ENCODE measurements around the gene CCDC12.
A peak's percentile ranks its signal among the peaks of the same experiment; 100 is the strongest.

The CCDC12 gene

GRCh38 chr3:47007001-47007400 is 30.5 kb upstream of the CCDC12 start:
- no peak for DNase-seq

GRCh38 chr3:47006145-47006651 is 29.7 kb upstream of the CCDC12 start:
- DNase-seq: no peak

- no peak for DNase-seq
These were observed 28.9 kb upstream of the CCDC12 start for GRCh38 chr3:47005212-47006144.

- DNase-seq: no peak
These were observed 28.0 kb upstream of the CCDC12 start for GRCh38 chr3:47004369-47005211.

GRCh38 chr3:47003461-47004368 is 27.2 kb upstream of the CCDC12 start:
- DNase-seq: no peak

- no peak for DNase-seq
These were observed 26.5 kb upstream of the CCDC12 start for GRCh38 chr3:47003056-47003410.

GRCh38 chr3:47002171-47003055 is 25.9 kb upstream of the CCDC12 start:
- DNase-seq: no peak

GRCh38 chr3:47001731-47002170 is 25.2 kb upstream of the CCDC12 start:
- DNase-seq: no peak

- DNase-seq: no peak
These were observed 24.6 kb upstream of the CCDC12 start for GRCh38 chr3:47000922-47001730.

- peak; percentile 12 for DNase-seq
These were observed 23.8 kb upstream of the CCDC12 start for GRCh38 chr3:47000198-47000815.

GRCh38 chr3:46999516-47000197 is 23.1 kb upstream of the CCDC12 start:
- DNase-seq: no peak

GRCh38 chr3:46998852-46999515 is 22.4 kb upstream of the CCDC12 start:
- DNase-seq: no peak

GRCh38 chr3:46998121-46998851 is 21.7 kb upstream of the CCDC12 start:
- peak; percentile 29 for DNase-seq

- no peak for DNase-seq
These were observed 21.0 kb upstream of the CCDC12 start for GRCh38 chr3:46997453-46998091.

GRCh38 chr3:46996689-46997452 is 20.3 kb upstream of the CCDC12 start:
- DNase-seq: peak; percentile 16

- DNase-seq: no peak
These were observed 19.5 kb upstream of the CCDC12 start for GRCh38 chr3:46995901-46996562.

Measured in fibroblast of skin of right quadriceps (primary cell).